GM10266 (cell line): Measurements from ENCODE around the gene SPATA46.
"Not testable (repeated sequence)": the region's sequence is repeated elsewhere in the genome, so short reads cannot be mapped to it uniquely, and the experiment has no call there.

Experiments
- DNase-seq: peaks from one replicate; pipeline ENCODE4 v3.0.0; 2012; ENCODE audit errors: extremely low spot score
- CTCF ChIP-seq: IDR thresholded peaks from 2 replicates; pipeline ENCODE4 v1.5.1; 2012; ENCODE audit warnings: mild to moderate bottlenecking, low read depth; ENCODE audit not compliant: control insufficient read depth, insufficient read depth; ENCODE audit errors: missing control alignments

SPATA46 gene

GRCh38 chr1:162360237-162360873 is 16.3 kb downstream of the SPATA46 start:
- TF ChIP-seq CTCF: no peak
- DNase-seq: no peak

GRCh38 chr1:162359523-162360236 is 17.0 kb downstream of the SPATA46 start:
- DNase-seq: no peak

GRCh38 chr1:162358928-162359327 is 17.7 kb downstream of the SPATA46 start:
- no peak for TF ChIP-seq CTCF
- no peak for DNase-seq

More at GRCh38 chr1:162359523-162360236, 17.0 kb downstream of the SPATA46 start:
- TF ChIP-seq CTCF: no peak

- DNase-seq: peak; percentile 53
- TF ChIP-seq CTCF: peak; percentile 47
These were observed 18.9 kb downstream of the SPATA46 start for GRCh38 chr1:162357681-162358266.

- no peak for TF ChIP-seq CTCF
- no peak for DNase-seq
These were observed 23.0 kb downstream of the SPATA46 start for GRCh38 chr1:162353702-162354101.

GRCh38 chr1:162353078-162353477 is 23.6 kb downstream of the SPATA46 start:
- no peak for TF ChIP-seq CTCF
- DNase-seq: no peak

GRCh38 chr1:162351874-162352273 is 24.8 kb downstream of the SPATA46 start:
- not testable (repeated sequence) for DNase-seq
